A549 treated with GW870086 at 1 μM for 4 hours (cell line): ENCODE measurements around the gene STRC. TPM values are rescaled to one million over a fixed set of nuclear protein-coding genes. Genes with fewer than 3 reads are reported as not detected.

ENCODE experiments used
- total RNA-seq: library from RNA; stranded (reverse); fragments of 200-300 nt; extraction: Qiagen RNA extraction; gene quantifications from 5 replicates; pipeline ENCODE4 v1.2.3, GENCODE V29; 2022; ENCODE audit warnings: low read depth

The STRC gene
- total RNA-seq = 0.03 to 0.20 TPM (median 0.10 TPM) in 4 of 5 replicates, not detected in the other

GRCh38 chr15:43618700-43619099, at the start of gene STRC:
STRC (minus strand) TSS chr15:43618800; CDS start chr15:43618722, 78 bp downstream.

GRCh38 chr15:43648649-43649429, 30.2 kb upstream of the STRC start, which contains the start of gene CATSPER2:
CATSPER2 (minus strand) TSS chr15:43648844; CDS start chr15:43648061, 783 bp downstream.

GRCh38 chr15:43593328-43594190, 25.0 kb downstream of the STRC start, which contains the start of gene CKMT1B:
CKMT1B (plus strand) TSS chr15:43594027; CDS start chr15:43594219, 192 bp downstream.

GRCh38 chr15:43589778-43590466, 28.7 kb downstream of the STRC start, which contains the start of gene PPIP5K1:
PPIP5K1 (minus strand) TSS chr15:43590208; CDS start chr15:43584504, 5,704 bp downstream.

Other genes with a start within 250 kb of the STRC start
- gene ZSCAN29, start 247.8 kb downstream of the STRC start, total RNA-seq = 6.5 to 9.6 TPM (median 9.4 TPM) in 5 replicates
- gene TUBGCP4, start 247.7 kb downstream of the STRC start, total RNA-seq = 4.5 to 6.8 TPM (median 5.0 TPM) in 5 replicates
- gene TP53BP1, start 125.6 kb downstream of the STRC start, total RNA-seq = 14.6 to 19.8 TPM (median 17.8 TPM) in 5 replicates
- gene MAP1A, start 101.2 kb downstream of the STRC start, total RNA-seq = 0.59 to 0.85 TPM (median 0.71 TPM) in 5 replicates
- gene PPIP5K1, start 28.6 kb downstream of the STRC start, total RNA-seq = 5.0 to 8.2 TPM (median 6.5 TPM) in 5 replicates
- gene CKMT1B, start 24.8 kb downstream of the STRC start, total RNA-seq = 2.6 to 5.5 TPM (median 4.8 TPM) in 5 replicates
- gene CATSPER2, start 30.0 kb upstream of the STRC start, total RNA-seq = 0.34 to 1.4 TPM (median 0.66 TPM) in 5 replicates
- gene CKMT1A, start 75.1 kb upstream of the STRC start, total RNA-seq = 1.8 to 4.5 TPM (median 2.3 TPM) in 5 replicates
- 250 to 364 TPM (median 349 TPM) in 5 replicates for gene PDIA3, start 127.6 kb upstream of the STRC start, total RNA-seq
- gene ELL3, start 158.2 kb upstream of the STRC start, total RNA-seq = 1.3 to 2.4 TPM (median 1.7 TPM) in 5 replicates
- gene SERF2, start 173.5 kb upstream of the STRC start, total RNA-seq = 489 to 715 TPM (median 656 TPM) in 5 replicates
- gene SERINC4, start 181.4 kb upstream of the STRC start, total RNA-seq = not detected in 5 replicates
- 3.1 to 9.2 TPM (median 4.2 TPM) in 5 replicates for gene HYPK, start 181.8 kb upstream of the STRC start, total RNA-seq
- 23.8 to 26.5 TPM (median 23.9 TPM) in 5 replicates for gene MFAP1, start 205.9 kb upstream of the STRC start, total RNA-seq
- 11.6 to 13.7 TPM (median 12.7 TPM) in 5 replicates for gene WDR76, start 208.2 kb upstream of the STRC start, total RNA-seq